ENCODE results near the gene SNF8.
A peak's percentile ranks its signal among the peaks of the same experiment; 100 is the strongest.

SNF8 gene

GRCh38 chr17:48928876-48929811 is 15.5 kb downstream of the SNF8 start:
- no peak for DNase-seq

- DNase-seq = no peak
Observed at GRCh38 chr17:48927978-48928745, 16.5 kb downstream of the SNF8 start.

- DNase-seq = no peak
Observed at GRCh38 chr17:48925991-48926342, 18.7 kb downstream of the SNF8 start.

GRCh38 chr17:48925251-48925990 is 19.2 kb downstream of the SNF8 start:
- no peak for DNase-seq

GRCh38 chr17:48915459-48916282 is 29.0 kb downstream of the SNF8 start:
- peak; percentile 28 to 81 for DNase-seq

GRCh38 chr17:48912476-48912875 is 32.2 kb downstream of the SNF8 start:
- no peak for DNase-seq

GRCh38 chr17:48910370-48910769 is 34.3 kb downstream of the SNF8 start:
- no peak for DNase-seq

- DNase-seq = no peak
Observed at GRCh38 chr17:48909783-48910182, 34.9 kb downstream of the SNF8 start.

- DNase-seq = peak; percentile 50 to 73
Observed at GRCh38 chr17:48908853-48909394, 35.7 kb downstream of the SNF8 start.

- peak; percentile 78 to 87 for DNase-seq
Observed at GRCh38 chr17:48908047-48908843, 36.4 kb downstream of the SNF8 start, which contains the start of gene UBE2Z. UBE2Z (plus strand) TSS chr17:48908407; CDS start chr17:48908504, 97 bp downstream.

- peak in 1 of 2 donors; percentile 36 for DNase-seq
Observed at GRCh38 chr17:48907713-48908046, 37.0 kb downstream of the SNF8 start.

GRCh38 chr17:48905987-48906515 is 38.6 kb downstream of the SNF8 start:
- no peak for DNase-seq

- no peak for DNase-seq
Observed at GRCh38 chr17:48904428-48904827, 40.2 kb downstream of the SNF8 start.

- DNase-seq = no peak
Observed at GRCh38 chr17:48903401-48903800, 41.2 kb downstream of the SNF8 start.

- no peak for DNase-seq
Observed at GRCh38 chr17:48901241-48901640, 43.4 kb downstream of the SNF8 start.

- no peak for DNase-seq
Observed at GRCh38 chr17:48894886-48895285, 49.8 kb downstream of the SNF8 start.

- DNase-seq = no peak
Observed at GRCh38 chr17:48893646-48894508, 50.8 kb downstream of the SNF8 start.

GRCh38 chr17:48892940-48893645 is 51.5 kb downstream of the SNF8 start:
- no peak for DNase-seq

GRCh38 chr17:48890086-48890485 is 54.6 kb downstream of the SNF8 start:
- DNase-seq = no peak

Measured in bone marrow (tissue), 2 donors.